ENCODE data around the gene SDK1.

DNA sequence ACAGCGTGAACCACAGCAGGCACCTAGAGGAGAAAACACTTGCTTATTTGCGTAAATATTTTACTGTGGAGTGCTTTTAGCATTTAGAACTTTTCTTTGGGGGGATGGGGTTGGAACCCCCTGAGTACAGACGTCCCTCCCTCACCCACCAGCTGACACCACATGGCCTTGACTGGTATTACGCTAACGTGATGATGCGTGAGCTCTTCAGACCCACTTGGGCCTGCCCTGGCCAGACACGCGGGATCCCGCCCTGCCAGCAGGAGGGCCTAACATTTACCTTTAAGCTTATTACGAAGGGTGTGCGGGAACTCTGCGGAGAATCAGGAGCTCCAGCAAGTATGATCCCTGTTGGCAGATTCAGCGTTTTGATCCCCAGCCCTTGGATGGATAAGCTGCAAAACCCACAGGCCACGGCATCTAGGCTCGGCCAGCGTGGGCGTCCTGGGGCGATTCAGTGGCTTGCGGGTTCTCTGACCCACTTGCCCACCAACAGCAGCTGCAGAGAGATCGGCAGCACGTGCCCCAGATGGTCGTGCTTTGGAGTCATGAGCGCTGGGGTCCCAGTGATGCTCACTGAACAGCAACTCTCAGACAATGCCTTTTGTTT, 835.6 kb downstream of the SDK1 start:
- TF ChIP-seq, protein P1, sequence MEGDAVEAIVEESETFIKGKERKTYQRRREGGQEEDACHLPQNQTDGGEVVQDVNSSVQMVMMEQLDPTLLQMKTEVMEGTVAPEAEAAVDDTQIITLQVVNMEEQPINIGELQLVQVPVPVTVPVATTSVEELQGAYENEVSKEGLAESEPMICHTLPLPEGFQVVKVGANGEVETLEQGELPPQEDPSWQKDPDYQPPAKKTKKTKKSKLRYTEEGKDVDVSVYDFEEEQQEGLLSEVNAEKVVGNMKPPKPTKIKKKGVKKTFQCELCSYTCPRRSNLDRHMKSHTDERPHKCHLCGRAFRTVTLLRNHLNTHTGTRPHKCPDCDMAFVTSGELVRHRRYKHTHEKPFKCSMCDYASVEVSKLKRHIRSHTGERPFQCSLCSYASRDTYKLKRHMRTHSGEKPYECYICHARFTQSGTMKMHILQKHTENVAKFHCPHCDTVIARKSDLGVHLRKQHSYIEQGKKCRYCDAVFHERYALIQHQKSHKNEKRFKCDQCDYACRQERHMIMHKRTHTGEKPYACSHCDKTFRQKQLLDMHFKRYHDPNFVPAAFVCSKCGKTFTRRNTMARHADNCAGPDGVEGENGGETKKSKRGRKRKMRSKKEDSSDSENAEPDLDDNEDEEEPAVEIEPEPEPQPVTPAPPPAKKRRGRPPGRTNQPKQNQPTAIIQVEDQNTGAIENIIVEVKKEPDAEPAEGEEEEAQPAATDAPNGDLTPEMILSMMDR (conservative IDR thresholded peaks at IDR 0.05): no peak
- no peak for TF ChIP-seq ZFX (IDR thresholded peaks at IDR 0.05)
